PC-9 (cell line): ENCODE measurements around the gene BMP8B.

Experiments used
- EZH2 ChIP-seq: fragments of 200-600 bp; sonication (generic); IDR thresholded peaks from 2 replicates; pipeline ENCODE4 v1.8.0; 2017; ENCODE audit warnings: antibody characterized with exemption, low read depth
- TF ChIP-seq, protein P1 (sequence below): fragments of 200-600 bp; sonication (generic); conservative IDR thresholded peaks from 2 replicates; pipeline ENCODE4 v1.6.1; 2017; ENCODE audit warnings: mixed run types, antibody characterized with exemption, mild to moderate bottlenecking, moderate library complexity

DNA sequence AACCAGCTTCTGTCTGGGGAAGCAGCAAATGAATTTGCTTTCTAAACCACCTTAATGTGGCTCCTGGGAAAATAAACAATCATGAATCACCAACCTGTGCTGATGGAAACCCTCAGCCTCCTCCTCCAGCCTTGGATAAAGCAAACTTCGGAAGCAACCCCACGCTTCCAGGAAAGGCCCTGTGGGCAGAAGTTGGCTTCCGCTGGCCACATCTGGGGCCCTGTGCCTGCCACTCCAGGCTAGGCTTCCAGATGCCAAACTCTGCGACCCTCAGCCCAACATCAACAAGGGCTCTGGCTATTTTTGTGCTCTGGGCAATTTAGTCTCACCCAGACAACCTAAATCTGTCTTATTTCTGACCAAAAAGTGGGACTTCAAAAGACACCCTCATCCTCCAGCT, 11.4 kb downstream of the BMP8B start:
- no peak for TF ChIP-seq EZH2
- TF ChIP-seq, protein P1, sequence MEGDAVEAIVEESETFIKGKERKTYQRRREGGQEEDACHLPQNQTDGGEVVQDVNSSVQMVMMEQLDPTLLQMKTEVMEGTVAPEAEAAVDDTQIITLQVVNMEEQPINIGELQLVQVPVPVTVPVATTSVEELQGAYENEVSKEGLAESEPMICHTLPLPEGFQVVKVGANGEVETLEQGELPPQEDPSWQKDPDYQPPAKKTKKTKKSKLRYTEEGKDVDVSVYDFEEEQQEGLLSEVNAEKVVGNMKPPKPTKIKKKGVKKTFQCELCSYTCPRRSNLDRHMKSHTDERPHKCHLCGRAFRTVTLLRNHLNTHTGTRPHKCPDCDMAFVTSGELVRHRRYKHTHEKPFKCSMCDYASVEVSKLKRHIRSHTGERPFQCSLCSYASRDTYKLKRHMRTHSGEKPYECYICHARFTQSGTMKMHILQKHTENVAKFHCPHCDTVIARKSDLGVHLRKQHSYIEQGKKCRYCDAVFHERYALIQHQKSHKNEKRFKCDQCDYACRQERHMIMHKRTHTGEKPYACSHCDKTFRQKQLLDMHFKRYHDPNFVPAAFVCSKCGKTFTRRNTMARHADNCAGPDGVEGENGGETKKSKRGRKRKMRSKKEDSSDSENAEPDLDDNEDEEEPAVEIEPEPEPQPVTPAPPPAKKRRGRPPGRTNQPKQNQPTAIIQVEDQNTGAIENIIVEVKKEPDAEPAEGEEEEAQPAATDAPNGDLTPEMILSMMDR = no peak
